Measurements from ENCODE around the gene NCK1.

The NCK1 gene

DNA sequence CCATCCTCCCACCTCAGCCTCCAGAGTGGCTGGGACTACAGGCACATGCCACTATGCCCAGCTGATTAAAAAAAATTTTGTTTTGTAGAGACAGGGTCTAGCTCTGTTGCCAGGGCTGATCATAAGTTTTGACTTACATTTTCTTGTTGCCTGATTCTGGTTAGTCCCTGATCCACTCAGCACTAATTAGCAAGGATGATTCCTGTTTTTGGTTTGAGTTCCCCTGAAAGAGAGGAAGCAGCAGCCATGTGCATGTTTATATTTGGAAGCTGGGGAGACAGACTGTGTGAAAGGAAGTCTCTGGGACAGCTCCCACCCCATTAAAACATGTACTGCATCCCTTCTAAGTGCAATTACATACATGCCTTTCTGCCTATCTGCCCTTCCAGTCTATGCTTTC lies 3.6 kb upstream of the NCK1 start:
- ATAC-seq: no peak
- TF ChIP-seq SNAI2 (CRISPR knock-in tag; IDR thresholded peaks at IDR 0.05) (no peak), ZFP30 (CRISPR knock-in tag; IDR thresholded peaks at IDR 0.05) (no peak), BACH2 (CRISPR knock-in tag; IDR thresholded peaks at IDR 0.05; ENCODE audit: borderline replicate concordance) (no peak), ZNF70 (CRISPR knock-in tag; IDR thresholded peaks at IDR 0.05) (no peak), ZNF565 (CRISPR knock-in tag; conservative IDR thresholded peaks at IDR 0.05; ENCODE audit: low read depth) (no peak), ARNTL (CRISPR knock-in tag; IDR thresholded peaks at IDR 0.05; ENCODE audit: borderline replicate concordance, low read depth) (no peak), ISL1 (CRISPR knock-in tag; IDR thresholded peaks at IDR 0.05) (no peak), TSHZ2 (CRISPR knock-in tag; IDR thresholded peaks at IDR 0.05) (no peak), ZFP3 (CRISPR knock-in tag; IDR thresholded peaks at IDR 0.05) (no peak), CSDC2 (CRISPR knock-in tag; IDR thresholded peaks at IDR 0.05) (no peak), ZNF8 (CRISPR knock-in tag; IDR thresholded peaks at IDR 0.05) (no peak), TOX (CRISPR knock-in tag; IDR thresholded peaks at IDR 0.05; ENCODE audit: borderline replicate concordance) (no peak), GLIS3 (CRISPR knock-in tag; IDR thresholded peaks at IDR 0.05) (no peak), ZC3H10 (CRISPR knock-in tag; IDR thresholded peaks at IDR 0.05) (no peak), CSRNP3 (CRISPR knock-in tag; IDR thresholded peaks at IDR 0.05) (no peak), OSR1 (CRISPR knock-in tag; IDR thresholded peaks at IDR 0.05) (no peak), PPARA (CRISPR knock-in tag; IDR thresholded peaks at IDR 0.05; ENCODE audit: borderline replicate concordance) (no peak)
- TF ChIP-seq, protein P1, sequence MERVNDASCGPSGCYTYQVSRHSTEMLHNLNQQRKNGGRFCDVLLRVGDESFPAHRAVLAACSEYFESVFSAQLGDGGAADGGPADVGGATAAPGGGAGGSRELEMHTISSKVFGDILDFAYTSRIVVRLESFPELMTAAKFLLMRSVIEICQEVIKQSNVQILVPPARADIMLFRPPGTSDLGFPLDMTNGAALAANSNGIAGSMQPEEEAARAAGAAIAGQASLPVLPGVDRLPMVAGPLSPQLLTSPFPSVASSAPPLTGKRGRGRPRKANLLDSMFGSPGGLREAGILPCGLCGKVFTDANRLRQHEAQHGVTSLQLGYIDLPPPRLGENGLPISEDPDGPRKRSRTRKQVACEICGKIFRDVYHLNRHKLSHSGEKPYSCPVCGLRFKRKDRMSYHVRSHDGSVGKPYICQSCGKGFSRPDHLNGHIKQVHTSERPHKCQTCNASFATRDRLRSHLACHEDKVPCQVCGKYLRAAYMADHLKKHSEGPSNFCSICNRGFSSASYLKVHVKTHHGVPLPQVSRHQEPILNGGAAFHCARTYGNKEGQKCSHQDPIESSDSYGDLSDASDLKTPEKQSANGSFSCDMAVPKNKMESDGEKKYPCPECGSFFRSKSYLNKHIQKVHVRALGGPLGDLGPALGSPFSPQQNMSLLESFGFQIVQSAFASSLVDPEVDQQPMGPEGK (CRISPR knock-in tag; IDR thresholded peaks at IDR 0.05; ENCODE audit: borderline replicate concordance): no peak
- TF ChIP-seq, protein P2, sequence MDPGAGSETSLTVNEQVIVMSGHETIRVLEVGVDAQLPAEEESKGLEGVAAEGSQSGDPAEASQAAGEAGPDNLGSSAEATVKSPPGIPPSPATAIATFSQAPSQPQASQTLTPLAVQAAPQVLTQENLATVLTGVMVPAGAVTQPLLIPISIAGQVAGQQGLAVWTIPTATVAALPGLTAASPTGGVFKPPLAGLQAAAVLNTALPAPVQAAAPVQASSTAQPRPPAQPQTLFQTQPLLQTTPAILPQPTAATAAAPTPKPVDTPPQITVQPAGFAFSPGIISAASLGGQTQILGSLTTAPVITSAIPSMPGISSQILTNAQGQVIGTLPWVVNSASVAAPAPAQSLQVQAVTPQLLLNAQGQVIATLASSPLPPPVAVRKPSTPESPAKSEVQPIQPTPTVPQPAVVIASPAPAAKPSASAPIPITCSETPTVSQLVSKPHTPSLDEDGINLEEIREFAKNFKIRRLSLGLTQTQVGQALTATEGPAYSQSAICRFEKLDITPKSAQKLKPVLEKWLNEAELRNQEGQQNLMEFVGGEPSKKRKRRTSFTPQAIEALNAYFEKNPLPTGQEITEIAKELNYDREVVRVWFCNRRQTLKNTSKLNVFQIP (CRISPR knock-in tag; IDR thresholded peaks at IDR 0.05; ENCODE audit: borderline replicate concordance, low read depth): no peak
- TF ChIP-seq, protein P3, sequence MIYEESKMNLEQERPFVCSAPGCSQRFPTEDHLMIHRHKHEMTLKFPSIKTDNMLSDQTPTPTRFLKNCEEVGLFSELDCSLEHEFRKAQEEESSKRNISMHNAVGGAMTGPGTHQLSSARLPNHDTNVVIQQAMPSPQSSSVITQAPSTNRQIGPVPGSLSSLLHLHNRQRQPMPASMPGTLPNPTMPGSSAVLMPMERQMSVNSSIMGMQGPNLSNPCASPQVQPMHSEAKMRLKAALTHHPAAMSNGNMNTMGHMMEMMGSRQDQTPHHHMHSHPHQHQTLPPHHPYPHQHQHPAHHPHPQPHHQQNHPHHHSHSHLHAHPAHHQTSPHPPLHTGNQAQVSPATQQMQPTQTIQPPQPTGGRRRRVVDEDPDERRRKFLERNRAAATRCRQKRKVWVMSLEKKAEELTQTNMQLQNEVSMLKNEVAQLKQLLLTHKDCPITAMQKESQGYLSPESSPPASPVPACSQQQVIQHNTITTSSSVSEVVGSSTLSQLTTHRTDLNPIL (CRISPR knock-in tag; IDR thresholded peaks at IDR 0.05; ENCODE audit: low read depth): no peak

DNA sequence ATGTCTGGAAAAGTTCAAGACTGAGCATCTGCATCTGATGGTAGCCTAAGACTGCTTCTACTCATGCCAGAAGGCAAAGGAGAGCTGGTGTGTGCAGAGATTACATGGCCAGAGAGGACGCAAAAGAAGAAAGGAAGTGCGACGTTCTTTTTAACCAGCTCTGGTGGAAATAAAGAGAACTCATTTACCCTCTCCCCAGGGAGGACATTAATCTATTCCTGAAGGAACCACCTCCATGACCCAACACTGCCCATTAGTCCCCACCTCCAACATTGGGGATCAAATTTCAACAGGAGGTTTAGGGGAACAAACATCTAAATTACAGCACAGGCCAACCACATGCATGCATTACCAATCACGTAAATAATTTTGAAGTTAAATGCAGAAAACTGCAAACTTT lies 1.5 kb upstream of the NCK1 start:
- no peak for ATAC-seq
- TF ChIP-seq SNAI2 (CRISPR knock-in tag; IDR thresholded peaks at IDR 0.05) (no peak), GLIS3 (CRISPR knock-in tag; IDR thresholded peaks at IDR 0.05) (no peak), ZNF8 (CRISPR knock-in tag; IDR thresholded peaks at IDR 0.05) (no peak), ZC3H10 (CRISPR knock-in tag; IDR thresholded peaks at IDR 0.05) (no peak), ISL1 (CRISPR knock-in tag; IDR thresholded peaks at IDR 0.05) (no peak), RARB (CRISPR knock-in tag; IDR thresholded peaks at IDR 0.05) (no peak), OSR1 (CRISPR knock-in tag; IDR thresholded peaks at IDR 0.05) (no peak), ARNTL (CRISPR knock-in tag; IDR thresholded peaks at IDR 0.05; ENCODE audit: borderline replicate concordance, low read depth) (no peak), BACH2 (CRISPR knock-in tag; IDR thresholded peaks at IDR 0.05; ENCODE audit: borderline replicate concordance) (no peak), ZFP30 (CRISPR knock-in tag; IDR thresholded peaks at IDR 0.05) (no peak), TOX (CRISPR knock-in tag; IDR thresholded peaks at IDR 0.05; ENCODE audit: borderline replicate concordance) (no peak), CSRNP3 (CRISPR knock-in tag; IDR thresholded peaks at IDR 0.05) (no peak)
